HG03460 (cell line): Measurements from ENCODE around the gene LRRC26.

Experiments
- ATAC-seq: cut with Tn5 transposase; IDR thresholded peaks from one replicate; pipeline ENCODE4 v1.9.1; 2021; ENCODE audit not compliant: unreplicated experiment

LRRC26 gene

DNA sequence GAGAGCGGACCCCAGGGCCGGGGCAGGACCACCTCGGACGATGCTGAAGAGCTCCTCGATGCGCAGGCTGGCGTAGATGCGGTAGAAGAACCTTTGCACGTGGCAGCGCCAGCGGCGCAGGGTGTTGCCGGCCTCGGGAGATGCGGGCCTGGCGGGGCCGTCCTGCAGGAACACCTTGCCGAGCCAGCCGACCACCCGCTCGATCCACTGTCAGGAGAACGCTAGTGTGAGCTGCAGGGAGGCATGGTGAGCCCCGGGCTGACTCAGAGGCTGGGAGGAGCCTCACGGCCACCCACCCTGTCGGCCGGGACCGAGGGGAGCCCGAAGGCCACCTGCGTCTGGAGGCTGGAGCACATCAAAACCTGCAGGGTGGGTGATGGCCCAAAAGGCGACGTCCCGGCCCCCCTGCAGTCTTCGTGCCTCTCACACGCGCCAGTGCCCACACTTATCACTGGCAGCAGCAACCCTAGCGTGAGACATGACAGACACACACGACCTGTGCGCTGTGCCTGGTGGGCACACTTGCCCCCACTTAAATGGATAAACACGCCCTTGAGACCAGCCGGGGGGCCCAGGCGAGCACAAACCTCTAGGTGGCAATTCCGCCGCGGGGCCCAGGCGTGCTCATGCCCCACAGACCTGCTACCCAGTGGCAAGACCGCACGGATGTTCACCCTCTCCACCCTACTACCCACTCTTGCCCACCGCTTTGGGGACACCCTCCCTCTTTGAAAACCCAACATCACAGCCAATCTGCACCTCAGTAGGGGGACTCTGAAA is 15.2 kb upstream of the LRRC26 start:
- no peak for ATAC-seq

DNA sequence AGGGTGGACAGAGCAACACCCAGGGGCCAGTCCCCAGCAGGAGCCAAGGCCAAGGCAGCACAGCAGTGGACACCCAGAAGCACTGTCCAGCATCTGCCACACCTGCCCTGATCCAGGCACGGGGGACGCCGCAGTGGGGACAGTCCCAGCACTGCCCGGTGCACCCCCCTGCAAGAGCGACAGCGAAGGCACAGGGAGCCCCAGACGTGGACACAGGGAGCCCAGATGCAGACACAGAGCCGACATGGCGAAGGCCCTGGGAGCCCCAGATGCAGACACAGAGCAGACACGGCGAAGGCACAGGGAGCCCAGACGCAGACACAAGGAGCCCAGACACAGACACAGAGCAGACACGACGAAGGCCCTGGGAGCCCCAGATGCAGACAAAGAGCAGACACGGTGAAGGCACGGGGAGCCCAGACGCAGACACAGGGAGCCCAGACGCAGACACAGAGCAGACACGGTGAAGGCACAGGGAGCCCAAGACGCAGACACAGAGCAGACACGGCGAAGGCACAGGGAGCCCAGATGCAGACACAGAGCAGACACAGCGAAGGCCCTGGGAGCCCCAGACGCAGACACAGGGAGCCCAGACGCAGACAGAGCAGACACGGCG is 14.2 kb upstream of the LRRC26 start:
- ATAC-seq: no peak

DNA sequence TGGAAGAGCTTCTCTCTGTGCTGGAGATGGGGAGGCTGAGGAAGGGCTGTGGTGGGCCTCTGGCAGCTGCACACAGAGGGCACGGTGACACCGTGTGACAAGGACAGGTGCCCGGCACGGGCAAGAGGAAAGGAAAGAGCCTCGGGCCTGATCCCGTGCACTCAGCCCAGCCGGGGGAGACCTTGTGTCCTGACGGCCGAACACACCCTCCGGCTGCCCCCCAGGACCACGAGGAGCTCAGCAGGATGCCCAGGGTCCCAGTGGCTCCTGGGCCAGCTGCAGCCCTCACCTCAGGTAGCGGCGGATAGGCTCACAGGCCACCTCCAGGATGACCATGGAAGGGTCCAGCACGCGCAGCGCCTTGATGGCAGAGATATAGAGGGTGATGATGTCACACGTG is 13.0 kb upstream of the LRRC26 start:
- no peak for ATAC-seq

- ATAC-seq: no peak
These were observed 11.8 kb upstream of the LRRC26 start for GRCh38 chr9:137181680-137182079.

GRCh38 chr9:137180491-137180890 is 10.6 kb upstream of the LRRC26 start:
- no peak for ATAC-seq

DNA sequence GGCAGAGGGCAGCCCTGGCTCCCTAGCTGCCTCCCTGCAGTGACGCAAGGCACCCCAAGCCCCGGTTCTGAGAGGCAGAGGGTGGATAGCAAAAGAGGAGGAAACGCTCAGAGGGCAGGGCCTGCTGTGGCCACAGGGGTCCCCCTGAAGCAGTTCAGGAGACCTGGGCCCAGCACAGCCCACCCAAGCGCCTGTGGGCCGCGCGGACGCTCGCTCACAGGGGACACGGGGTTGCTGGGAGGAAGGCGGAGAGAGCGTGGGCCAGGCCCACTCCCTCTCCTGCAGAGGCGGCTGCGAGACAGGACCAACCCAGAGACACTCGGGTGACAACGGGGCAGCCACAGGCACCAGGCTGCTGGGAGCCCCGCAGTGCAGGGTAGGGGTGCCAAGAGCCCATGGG is 9.9 kb upstream of the LRRC26 start:
- ATAC-seq: no peak

GRCh38 chr9:137178939-137179630 is 9.2 kb upstream of the LRRC26 start:
- ATAC-seq: no peak

DNA sequence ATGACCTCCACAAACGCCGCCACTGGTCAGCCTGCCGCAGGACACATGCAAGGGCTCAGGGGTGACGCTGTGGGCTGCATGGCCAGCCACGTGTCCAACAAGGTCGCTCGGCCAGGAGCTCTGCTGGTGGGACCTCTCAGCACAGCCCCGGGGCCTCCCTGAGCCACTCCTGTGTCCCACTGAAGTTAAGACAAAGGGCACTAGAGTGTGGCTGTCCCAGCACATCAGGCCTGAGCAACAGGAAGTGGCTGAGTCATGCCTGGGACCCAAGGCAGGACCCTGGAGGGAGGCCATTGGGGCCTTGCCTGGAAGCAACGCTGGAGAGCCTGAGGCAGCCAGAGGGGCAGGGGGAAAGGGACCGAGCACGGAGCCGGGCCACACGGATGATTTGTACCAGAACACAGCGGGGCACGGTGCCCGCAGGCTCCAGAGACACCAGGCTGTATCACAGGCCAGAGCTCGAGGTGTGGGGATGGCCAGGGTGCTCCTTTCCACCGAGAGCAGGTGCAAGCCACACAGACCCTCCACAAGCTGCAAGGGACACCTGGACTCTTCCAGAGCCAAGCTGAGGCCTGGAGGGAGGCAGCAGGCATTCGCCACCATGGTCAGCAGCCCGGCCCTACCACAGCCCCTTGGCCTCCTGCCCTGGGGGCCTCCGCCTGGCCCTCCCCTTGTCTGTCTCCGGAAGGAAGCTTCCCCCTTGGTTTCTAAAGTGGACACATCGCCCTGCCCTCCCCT is 8.5 kb upstream of the LRRC26 start:
- ATAC-seq: no peak

GRCh38 chr9:137176302-137177182 is 6.7 kb upstream of the LRRC26 start:
- ATAC-seq: no peak

GRCh38 chr9:137175345-137175961 is 5.6 kb upstream of the LRRC26 start:
- no peak for ATAC-seq

- no peak for ATAC-seq
These were observed 5.0 kb upstream of the LRRC26 start for GRCh38 chr9:137174722-137175293.

DNA sequence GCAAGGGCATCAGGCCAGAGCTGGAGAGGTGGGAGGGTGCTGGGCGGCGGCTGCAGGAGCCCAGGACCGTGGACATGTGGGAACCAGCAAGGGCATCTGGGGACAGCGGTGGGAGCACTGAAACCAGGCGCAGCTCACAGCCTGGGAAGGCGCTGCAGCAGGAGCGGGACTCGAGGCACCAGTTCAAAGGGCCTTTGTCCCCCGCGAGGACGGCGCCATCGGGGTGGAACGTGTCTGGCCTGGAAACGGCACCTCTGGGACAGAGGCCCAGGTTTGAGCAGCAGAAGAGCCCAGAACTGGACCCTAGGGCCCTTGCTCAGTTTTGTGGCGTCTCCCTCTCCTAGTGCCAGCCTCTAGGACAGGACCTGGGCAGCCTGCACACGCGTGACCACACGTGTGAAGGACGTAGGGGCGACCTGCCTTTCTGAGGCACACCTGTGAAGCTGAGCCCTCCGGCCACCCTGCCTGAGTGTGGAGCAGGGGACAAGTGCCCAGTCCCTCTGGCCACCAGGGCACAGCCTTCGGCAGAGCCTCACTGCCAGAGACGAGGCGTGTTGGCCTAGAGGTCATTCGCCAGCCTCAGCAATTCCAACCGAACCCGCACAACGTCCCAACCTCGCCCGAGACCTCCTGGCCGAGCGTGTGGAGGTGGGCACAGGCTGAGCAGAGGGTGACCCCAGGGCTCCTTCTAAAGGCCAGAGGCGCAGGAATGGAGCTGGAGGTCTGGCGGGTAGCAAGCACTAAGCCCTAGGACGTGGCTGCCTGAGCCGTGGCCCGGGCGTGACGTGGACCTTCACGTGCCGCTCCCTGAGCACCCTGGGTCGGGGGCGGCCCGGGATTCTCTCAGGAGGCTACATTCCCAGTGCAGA is 4.2 kb upstream of the LRRC26 start:
- ATAC-seq: no peak

DNA sequence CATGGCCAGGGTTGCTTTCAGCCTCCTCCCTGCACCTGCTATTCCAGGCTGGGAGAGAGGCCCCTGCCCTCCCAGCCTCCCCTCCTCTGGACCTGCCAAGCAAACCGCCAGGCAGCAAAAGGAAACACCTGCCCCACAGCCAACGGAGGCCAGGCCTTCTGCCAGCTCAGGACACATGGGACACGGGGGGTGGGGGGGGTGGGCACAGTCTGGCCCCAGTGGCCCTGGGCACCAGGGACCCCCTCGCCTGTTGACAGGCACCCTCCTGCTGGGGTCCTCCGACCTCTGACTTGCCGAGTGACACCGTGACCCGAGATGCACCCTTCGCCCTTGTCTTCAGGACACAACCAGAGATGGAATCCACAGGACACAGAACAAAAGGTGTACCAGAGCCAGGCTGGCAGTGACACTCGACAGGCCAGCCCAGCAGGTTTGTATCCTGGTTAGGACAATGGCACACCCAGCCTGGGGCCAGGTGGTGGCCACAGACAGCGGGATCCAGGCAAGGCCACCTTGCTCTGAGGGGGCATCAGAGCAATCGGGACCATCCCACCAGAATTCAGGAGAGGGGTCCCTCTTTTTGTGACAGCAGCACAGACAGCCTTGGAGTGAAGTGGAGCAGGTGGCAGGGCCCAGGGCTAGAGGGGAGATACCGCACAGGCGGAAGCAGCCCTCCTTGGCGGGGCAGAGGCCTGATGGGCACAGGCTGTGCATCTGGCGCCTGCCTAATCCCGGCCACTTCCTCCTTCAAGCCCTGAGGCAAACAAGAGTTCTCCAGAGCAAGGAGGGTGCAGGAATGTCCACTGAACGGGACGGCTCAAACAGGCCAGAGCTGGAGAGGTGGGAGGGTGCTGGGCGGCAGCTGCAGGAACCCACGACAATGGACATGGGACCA is 3.3 kb upstream of the LRRC26 start:
- no peak for ATAC-seq

GRCh38 chr9:137171149-137171900 is 1.5 kb upstream of the LRRC26 start:
- ATAC-seq: no peak

DNA sequence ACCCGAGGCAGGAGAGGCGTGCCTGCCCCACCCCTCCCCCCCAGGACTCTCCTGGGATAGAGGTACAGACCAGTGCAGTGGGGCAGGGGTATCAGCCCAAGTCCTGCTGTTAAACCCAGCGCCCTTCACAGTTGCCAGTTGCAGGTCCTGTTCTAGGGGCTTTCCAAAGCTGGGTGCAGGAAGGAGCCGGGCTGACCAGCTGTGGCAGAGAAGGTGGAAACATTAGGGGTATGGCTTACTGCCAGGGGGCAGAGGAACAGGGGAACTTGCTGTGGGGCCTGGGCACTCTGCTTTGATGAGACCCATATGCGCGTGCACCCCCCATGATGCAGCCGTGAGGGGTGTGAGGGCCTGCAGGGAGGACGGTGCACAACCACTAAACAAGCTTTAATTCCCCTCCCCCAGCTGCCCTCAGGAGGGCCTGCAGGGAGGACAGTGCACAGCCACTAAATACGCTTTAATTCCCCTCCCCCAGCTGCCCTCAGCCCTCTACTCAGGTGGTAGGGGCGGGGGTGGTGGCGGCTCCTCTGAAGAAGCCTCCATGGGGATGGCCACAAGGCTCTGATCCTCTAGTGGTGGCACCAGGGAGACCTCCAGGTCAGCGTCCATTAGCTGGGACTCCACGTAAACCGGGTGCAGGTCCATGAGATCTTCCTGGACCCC is 766 bp upstream of the LRRC26 start:
- no peak for ATAC-seq
